Neural progenitor cell (in vitro differentiated cells): ENCODE measurements around the gene OTUD4. TPM values are rescaled to one million over a fixed set of nuclear protein-coding genes. Genes with fewer than 3 reads are reported as not detected.

Experiments
- DNase-seq: peaks from one replicate; pipeline ENCODE4 v3.0.0-alpha.2; 2016; ENCODE audit warnings: low spot score
- H2AFZ ChIP-seq: fragments of 200-600 bp; sonication (generic); replicated peaks from 2 replicates; pipeline ENCODE4 v1.6.1; 2016; ENCODE audit warnings: antibody characterized with exemption
- H3F3A ChIP-seq: fragments of 200-600 bp; sonication (generic); 2 replicates; pipeline ENCODE4 v1.6.1; 2016; ENCODE audit warnings: antibody characterized with exemption, low read depth
- H3K27ac ChIP-seq: fragments of 200-600 bp; sonication (generic); 2 replicates; pipeline ENCODE4 v1.5.1; 2016; ENCODE audit warnings: mild to moderate bottlenecking
- H3K27me3 ChIP-seq: fragments of 200-600 bp; sonication (generic); 2 replicates; pipeline ENCODE4 v1.6.1; 2016; ENCODE audit warnings: mild to moderate bottlenecking, moderate library complexity
- H3K36me3 ChIP-seq: fragments of 200-600 bp; sonication (generic); 2 replicates; pipeline ENCODE4 v1.5.1; 2016
- H3K4me1 ChIP-seq: fragments of 200-600 bp; sonication (generic); 2 replicates; pipeline ENCODE4 v1.6.1; 2016; ENCODE audit warnings: mixed run types
- H3K4me2 ChIP-seq: fragments of 200-600 bp; sonication (generic); 2 replicates; pipeline ENCODE4 v1.6.1; 2016
- H3K4me3 ChIP-seq: fragments of 200-600 bp; sonication (generic); 2 replicates; pipeline ENCODE4 v1.5.1; 2016
- H3K79me2 ChIP-seq: fragments of 200-600 bp; sonication (generic); 2 replicates; pipeline ENCODE4 v1.6.1; 2016; ENCODE audit warnings: low read depth
- H3K9ac ChIP-seq: fragments of 200-600 bp; sonication (generic); 2 replicates; pipeline ENCODE4 v1.6.1; 2016
- H3K9me3 ChIP-seq: fragments of 200-600 bp; sonication (generic); 2 replicates; pipeline ENCODE4 v1.5.1; 2016; ENCODE audit warnings: low read depth
- H4K20me1 ChIP-seq: fragments of 200-600 bp; sonication (generic); 2 replicates; pipeline ENCODE4 v1.6.1; 2016; ENCODE audit warnings: low read depth
- H3K27ac Mint-ChIP-seq: 3 replicates; pipeline ENCODE4 v1.8.0; 2021; ENCODE audit warnings: mixed read lengths
- H3K27me3 Mint-ChIP-seq: 2 replicates; pipeline ENCODE4 v1.8.0; 2022; ENCODE audit warnings: low read depth, mild to moderate bottlenecking, inconsistent platforms, moderate library complexity, mixed read lengths; ENCODE audit not compliant: insufficient read depth
- H3K36me3 Mint-ChIP-seq: 3 replicates; pipeline ENCODE4 v1.8.0; 2021; ENCODE audit warnings: mixed read lengths
- H3K4me1 Mint-ChIP-seq: 3 replicates; pipeline ENCODE4 v1.8.0; 2021; ENCODE audit warnings: mixed read lengths
- H3K4me3 Mint-ChIP-seq: 3 replicates; pipeline ENCODE4 v1.8.0; 2021; ENCODE audit warnings: mild to moderate bottlenecking, moderate library complexity, mixed read lengths
- H3K9me3 Mint-ChIP-seq: 3 replicates; pipeline ENCODE4 v1.8.0; 2020; ENCODE audit warnings: mixed read lengths
- EZH2 ChIP-seq: fragments of 200-600 bp; sonication (generic); IDR thresholded peaks from 2 replicates; pipeline ENCODE4 v1.6.1; 2017; ENCODE audit warnings: antibody characterized with exemption, mild to moderate bottlenecking, moderate library complexity
- EZH2phosphoT487 ChIP-seq: fragments of 200-600 bp; sonication (generic); IDR thresholded peaks from 2 replicates; pipeline ENCODE4 v1.6.1; 2017; ENCODE audit warnings: antibody characterized with exemption
- total RNA-seq: library from RNA; depleted of rRNA; stranded (reverse); fragments of >200 nt; gene quantifications from 2 replicates; pipeline ENCODE4 v1.2.3, GENCODE V29; 2015; ENCODE audit warnings: low replicate concordance
- TF ChIP-seq, protein P1 (sequence below): fragments of 200-600 bp; sonication (generic); IDR thresholded peaks from 2 replicates; pipeline ENCODE4 v1.5.1; 2017; ENCODE audit warnings: antibody characterized with exemption, mild to moderate bottlenecking

OTUD4 gene
- total RNA-seq, 1 donor from 2014 or later, result 34.3 TPM

DNA sequence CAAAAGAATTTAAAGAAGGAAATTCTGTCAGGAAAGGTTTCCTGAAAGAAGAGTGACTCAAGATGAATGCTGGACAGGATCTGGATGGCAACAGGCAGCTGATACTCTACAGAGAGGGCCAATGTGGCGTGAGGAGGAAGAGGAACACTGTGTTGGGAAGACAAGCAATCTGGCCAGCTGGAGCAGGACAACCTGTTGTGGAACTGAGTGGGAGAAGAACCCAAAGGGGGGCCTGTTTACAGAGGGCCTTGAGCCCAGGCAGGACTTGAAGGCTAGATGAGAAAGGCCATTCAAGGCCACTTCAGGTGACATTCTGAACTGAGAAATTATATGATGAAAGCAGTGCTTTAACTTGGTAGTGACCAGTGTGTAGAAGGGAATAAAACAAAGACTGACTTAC is 8.5 kb downstream of the OTUD4 start:
- no peaks in the 10 kb centered on the region for H3K27me3 Mint-ChIP-seq
- H3K27ac ChIP-seq, result no peak overlapping the region
- H3K79me2 ChIP-seq, result peaks cover 88% of the 10 kb centered on the region
- H3K4me1 Mint-ChIP-seq, result no peaks in the 10 kb centered on the region
- H3K27ac Mint-ChIP-seq, result no peak overlapping the region
- no peaks in the 10 kb centered on the region for H3K4me1 ChIP-seq
- H3K27me3 ChIP-seq, result no peaks in the 10 kb centered on the region
- peaks cover 8% of the 10 kb centered on the region for H3K36me3 ChIP-seq
- H3K4me3 Mint-ChIP-seq, result no peak overlapping the region
- peaks cover 32% of the 10 kb centered on the region for H3K36me3 Mint-ChIP-seq
- H3K9ac ChIP-seq, result no peak overlapping the region
- H3K9me3 Mint-ChIP-seq, result no peaks in the 10 kb centered on the region
- H2AFZ ChIP-seq, result no peak overlapping the region
- no peaks in the 10 kb centered on the region for H3F3A ChIP-seq
- peaks cover 27% of the 10 kb centered on the region for H4K20me1 ChIP-seq
- H3K4me2 ChIP-seq, result no peak overlapping the region
- TF ChIP-seq EZH2, result no peak
- TF ChIP-seq, protein P1, sequence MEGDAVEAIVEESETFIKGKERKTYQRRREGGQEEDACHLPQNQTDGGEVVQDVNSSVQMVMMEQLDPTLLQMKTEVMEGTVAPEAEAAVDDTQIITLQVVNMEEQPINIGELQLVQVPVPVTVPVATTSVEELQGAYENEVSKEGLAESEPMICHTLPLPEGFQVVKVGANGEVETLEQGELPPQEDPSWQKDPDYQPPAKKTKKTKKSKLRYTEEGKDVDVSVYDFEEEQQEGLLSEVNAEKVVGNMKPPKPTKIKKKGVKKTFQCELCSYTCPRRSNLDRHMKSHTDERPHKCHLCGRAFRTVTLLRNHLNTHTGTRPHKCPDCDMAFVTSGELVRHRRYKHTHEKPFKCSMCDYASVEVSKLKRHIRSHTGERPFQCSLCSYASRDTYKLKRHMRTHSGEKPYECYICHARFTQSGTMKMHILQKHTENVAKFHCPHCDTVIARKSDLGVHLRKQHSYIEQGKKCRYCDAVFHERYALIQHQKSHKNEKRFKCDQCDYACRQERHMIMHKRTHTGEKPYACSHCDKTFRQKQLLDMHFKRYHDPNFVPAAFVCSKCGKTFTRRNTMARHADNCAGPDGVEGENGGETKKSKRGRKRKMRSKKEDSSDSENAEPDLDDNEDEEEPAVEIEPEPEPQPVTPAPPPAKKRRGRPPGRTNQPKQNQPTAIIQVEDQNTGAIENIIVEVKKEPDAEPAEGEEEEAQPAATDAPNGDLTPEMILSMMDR, result no peak
- TF ChIP-seq EZH2phosphoT487, result no peak
- no peak overlapping the region for H3K4me3 ChIP-seq
- H3K9me3 ChIP-seq, result no peaks in the 10 kb centered on the region
- DNase-seq, result no peak

DNA sequence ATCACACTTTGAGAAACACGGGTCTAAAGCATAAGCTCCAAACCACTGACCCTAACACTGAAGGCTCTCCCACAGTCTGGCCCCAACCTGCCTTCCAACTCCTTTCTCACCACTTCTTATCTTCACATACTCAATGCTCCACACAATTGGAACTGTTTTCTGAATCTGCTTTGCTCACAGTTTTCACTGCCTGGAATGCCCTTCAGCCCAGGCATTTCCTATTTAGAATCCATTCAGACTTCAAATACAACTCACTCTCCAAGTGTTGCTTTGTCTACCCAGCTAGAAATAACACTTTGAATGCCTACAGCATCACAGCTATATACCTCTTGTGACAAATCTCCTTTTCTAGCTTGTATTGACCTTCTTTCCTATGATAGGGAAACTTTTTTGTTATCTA is 10.2 kb downstream of the OTUD4 start:
- Histone ChIP-seq H3K9ac (no peak overlapping the region), H2AFZ (no peak overlapping the region), H3K9me3 (no peaks in the 10 kb centered on the region), H3K79me2 (peaks cover 81% of the 10 kb centered on the region), H3K27me3 (no peaks in the 10 kb centered on the region), H4K20me1 (peaks cover 10% of the 10 kb centered on the region), H3K27ac (no peak overlapping the region), H3F3A (no peaks in the 10 kb centered on the region), H3K4me1 (no peaks in the 10 kb centered on the region), H3K4me3 (no peak overlapping the region), H3K4me2 (no peak overlapping the region), H3K36me3 (peaks cover 8% of the 10 kb centered on the region)
- H3K36me3 Mint-ChIP-seq, result peaks cover 32% of the 10 kb centered on the region
- TF ChIP-seq EZH2phosphoT487, result no peak
- TF ChIP-seq, protein P1, result no peak
- TF ChIP-seq EZH2, result no peak
- no peak for DNase-seq
- no peak overlapping the region for H3K4me3 Mint-ChIP-seq
- no peaks in the 10 kb centered on the region for H3K4me1 Mint-ChIP-seq
- no peaks in the 10 kb centered on the region for H3K9me3 Mint-ChIP-seq
- H3K27me3 Mint-ChIP-seq, result no peaks in the 10 kb centered on the region
- no peak overlapping the region for H3K27ac Mint-ChIP-seq

DNA sequence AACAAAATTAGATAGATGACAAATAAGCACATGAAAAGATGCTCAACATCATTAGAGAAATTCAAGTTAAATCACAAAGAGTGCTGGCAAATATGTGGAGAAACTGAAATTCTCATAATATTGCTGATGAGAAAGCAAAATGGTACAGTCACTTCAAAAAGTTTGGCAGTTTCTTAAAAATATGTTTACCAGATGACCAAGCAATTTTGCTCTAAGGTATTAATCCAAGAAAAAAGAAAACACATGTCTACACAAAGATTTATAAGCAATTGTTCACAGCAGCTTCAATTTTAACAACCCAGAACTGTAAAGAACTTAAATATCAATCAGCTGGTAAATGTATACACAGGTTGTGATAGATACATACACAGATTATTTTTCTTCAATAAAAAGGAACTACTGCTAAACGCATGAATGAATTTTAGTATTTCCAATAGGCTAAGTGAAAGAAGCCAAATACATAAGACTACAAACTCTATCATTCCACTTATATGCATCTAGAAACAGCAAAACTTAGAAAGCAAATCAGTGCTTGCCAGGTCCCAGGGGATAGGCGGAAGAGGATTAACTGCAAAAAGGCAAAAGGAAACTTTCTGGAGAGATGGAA is 11.7 kb downstream of the OTUD4 start:
- Mint-ChIP-seq H3K4me3 (no peak overlapping the region), H3K27me3 (no peaks in the 10 kb centered on the region), H3K36me3 (peaks cover 23% of the 10 kb centered on the region), H3K9me3 (no peaks in the 10 kb centered on the region), H3K27ac (no peak overlapping the region), H3K4me1 (no peaks in the 10 kb centered on the region)
- Histone ChIP-seq H3K9me3 (no peaks in the 10 kb centered on the region), H3K27ac (no peak overlapping the region), H3K9ac (no peak overlapping the region), H3K36me3 (peaks cover 17% of the 10 kb centered on the region), H3F3A (no peaks in the 10 kb centered on the region), H4K20me1 (peaks cover 2% of the 10 kb centered on the region), H3K4me2 (no peak overlapping the region), H3K4me3 (no peak overlapping the region), H3K79me2 (peaks cover 65% of the 10 kb centered on the region), H3K4me1 (no peaks in the 10 kb centered on the region), H3K27me3 (no peaks in the 10 kb centered on the region), H2AFZ (no peak overlapping the region)
- TF ChIP-seq EZH2phosphoT487, result no peak
- TF ChIP-seq EZH2, result no peak
- TF ChIP-seq, protein P1, result no peak
- no peak for DNase-seq
